CD1c-positive myeloid dendritic cell (primary cell): ENCODE data around the gene AGK.
"Not testable (repeated sequence)": the region's sequence is repeated elsewhere in the genome, so short reads cannot be mapped to it uniquely, and the experiment has no call there.

Experiments used
- DNase-seq: peaks from one replicate; pipeline ENCODE4 v3.0.0-alpha.2; 2016; ENCODE audit errors: extremely low spot score

Gene AGK

DNA sequence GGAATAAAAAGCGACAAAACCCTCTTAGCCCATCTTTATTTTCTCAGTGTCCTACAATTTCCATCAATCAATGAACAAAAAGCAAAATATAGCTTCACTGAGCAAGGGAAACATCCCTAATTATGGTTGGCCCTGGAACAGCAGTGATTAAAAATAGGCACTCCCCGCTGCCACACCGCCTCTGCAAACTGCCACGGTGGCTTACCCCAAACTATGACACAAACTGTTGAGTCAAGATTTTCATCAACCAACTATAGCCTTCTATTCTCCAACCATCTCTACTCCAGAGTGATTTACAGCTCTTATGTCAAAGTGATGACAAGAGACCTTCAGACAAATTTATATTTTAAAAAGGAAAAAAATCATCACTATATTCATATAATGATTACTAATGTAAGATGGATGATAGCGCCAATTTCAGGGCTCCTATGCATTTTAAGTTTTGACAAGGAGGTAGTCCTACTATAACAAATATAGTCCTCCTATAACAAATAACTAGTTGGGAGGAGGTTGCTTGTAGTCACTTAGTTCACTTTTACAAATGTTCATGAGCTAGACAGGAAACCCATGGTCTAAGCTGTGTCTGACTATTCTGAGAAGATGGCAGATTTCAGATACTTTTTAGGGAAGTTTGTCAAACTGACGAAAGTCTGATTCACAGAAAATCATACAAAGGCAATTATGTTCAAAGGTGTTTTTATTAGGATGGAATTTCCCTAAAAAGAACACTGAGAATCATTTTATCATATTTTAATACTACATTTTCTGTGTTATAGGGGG lies 124.4 kb downstream of the AGK start:
- DNase-seq, result peak; percentile 57

DNA sequence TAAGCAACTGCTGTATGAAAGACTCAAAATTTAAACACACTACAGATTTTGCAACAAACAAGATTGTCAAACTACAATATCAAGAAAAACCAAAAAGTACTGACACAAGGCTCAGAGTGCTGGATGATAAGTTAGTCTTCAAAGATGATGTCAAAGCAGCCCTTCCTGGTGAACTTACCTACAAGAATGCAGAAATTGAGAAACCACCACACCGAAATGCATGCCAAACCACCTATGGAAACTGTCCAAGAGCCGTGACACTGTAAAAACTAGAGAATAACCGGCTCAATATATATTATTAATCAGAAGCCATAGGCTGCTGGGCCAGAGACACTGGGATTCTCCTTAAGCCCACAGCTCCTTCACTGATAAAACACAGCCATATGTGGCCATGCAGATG lies 125.4 kb downstream of the AGK start:
- no peak for DNase-seq

DNA sequence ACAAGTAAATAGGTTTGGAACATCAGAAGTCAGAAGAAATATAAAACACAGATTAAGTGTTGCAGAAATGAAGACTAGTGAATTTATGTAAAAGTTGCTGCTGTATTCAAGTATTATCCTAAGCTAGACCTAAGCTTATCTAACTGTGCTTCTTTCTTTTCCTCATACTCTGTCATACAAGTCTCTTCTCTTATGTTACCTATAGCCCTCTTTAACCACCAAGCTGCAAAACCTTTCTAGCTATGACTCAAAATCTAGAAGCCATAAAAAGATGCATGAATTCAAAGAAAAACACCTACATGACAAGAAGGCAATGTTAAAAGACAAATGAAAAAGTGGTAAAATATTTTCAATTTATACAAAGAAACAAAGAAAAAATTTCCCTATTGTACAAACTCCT lies 127.8 kb downstream of the AGK start:
- DNase-seq, result no peak

DNA sequence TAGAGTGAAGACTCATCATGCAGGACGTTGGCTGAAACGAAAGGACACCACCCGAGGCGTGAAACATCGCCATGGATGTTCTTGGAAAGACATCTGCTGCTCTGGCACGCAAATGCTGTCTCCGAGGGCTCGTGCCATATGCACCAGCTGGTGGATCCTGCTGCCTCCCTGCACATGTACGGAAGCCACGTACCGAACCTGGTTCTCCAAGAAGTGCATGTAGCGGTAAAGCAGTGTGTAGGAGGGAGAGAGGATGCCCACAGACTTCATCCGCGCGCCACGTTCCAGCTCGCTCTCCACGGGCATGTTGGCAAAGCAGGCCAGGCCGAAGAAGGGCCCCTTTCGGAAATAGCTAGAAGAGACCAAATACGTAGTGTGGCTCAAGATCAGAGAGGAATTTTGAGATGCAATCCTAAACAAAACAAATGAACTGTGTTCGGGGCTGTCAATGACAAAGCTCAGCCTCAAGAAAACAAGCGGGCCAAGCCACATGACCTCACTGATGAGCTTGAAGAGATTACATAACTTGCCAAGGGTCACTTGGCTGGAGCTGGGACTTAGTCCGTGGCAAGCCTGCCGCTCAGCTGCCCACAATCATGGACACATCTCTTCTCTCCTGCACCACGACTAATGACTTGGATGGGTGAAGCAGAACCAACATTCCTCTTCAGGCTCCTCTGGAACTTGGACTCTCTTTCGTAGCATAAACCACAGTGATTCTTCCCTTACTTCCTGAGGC lies 134.2 kb downstream of the AGK start:
- DNase-seq, result no peak

DNA sequence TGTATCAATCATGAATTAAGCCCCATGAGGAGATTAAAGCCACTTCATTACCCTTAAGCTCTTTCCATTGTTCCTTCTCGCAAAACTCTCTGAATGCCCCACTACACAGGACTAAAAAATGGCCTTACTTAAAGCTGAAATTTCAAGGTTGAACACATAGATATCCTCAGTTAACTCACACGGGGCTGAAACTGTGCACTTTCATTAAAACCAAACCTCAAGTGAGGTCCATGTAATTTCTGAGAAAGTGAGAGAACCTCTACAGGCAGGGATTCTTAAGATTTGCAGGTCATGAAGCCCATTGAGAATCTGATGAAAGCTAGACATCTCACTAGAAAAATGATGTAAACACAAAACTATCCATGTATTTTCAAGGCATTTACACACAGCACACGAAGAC lies 134.9 kb downstream of the AGK start:
- DNase-seq, result no peak

DNA sequence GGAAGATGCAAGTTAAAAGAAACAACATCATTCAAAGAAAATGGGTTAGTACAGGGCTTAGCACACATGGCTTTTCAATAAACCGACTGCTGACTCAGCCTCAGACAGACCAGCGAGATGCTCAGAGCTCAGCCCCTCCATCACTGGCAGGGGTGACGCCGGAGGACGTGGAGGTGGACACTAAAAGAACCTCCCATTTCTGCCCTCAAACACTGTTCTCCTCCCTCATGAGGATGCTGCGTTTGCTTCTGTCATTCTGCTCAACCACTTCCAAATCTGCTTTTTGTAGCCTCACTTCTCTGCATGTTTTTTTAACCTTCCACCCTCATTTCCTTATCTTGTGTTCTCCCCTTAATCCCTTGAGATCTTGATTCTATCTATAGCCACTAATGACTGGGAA lies 135.5 kb downstream of the AGK start:
- DNase-seq, result no peak

DNA sequence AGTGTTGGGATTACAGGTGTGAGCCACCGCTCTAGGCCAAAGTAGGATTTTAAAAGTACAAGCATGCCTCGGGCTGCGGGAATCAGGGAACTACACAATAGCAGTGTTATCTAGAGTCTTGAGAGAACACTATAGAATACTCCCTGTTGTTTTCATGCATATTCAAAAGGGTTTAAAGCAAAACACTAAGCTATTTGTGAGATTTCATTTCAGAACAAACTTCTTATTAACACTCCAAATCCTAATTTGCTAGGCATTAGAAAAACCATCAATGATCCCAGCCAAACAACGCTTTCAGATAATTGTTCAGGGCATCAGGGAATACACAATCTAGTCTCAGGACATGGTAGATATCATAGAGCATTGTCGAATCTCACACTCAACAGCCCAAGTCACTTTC lies 136.8 kb downstream of the AGK start:
- DNase-seq, result no peak

DNA sequence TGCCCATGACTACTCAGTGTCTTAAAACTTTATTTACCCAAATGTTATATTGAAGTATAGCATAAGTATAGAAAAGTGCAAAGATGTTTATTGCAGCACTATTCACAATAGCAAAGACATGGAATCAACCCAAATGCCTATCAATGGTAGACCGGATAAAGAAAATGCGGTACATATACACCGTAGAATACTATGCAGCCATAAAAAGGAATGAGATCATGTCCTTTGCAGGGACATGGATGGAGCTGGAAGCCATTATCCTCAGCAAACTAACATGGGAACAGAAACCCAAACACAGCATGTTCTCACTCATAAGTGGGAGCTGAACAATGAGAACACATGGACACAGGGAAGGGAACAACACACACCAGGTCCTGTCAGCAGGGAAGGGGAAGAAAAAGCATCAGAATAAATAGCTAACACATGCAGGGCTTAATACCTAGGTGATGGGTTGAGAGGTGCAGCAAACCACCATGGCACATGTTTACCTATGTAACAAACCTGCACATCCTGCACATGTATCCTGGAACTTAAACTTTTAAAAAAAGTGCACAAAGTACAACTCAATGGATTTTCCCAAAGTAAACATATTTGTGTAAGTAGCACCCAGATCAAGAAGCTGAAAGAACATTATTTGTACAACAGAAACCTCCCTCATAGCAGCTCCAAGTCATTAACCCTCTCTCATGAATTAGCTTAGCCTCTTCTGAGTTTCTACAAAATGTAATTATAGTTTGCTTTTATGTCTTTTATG lies 138.0 kb downstream of the AGK start:
- DNase-seq, result not testable (repeated sequence)

DNA sequence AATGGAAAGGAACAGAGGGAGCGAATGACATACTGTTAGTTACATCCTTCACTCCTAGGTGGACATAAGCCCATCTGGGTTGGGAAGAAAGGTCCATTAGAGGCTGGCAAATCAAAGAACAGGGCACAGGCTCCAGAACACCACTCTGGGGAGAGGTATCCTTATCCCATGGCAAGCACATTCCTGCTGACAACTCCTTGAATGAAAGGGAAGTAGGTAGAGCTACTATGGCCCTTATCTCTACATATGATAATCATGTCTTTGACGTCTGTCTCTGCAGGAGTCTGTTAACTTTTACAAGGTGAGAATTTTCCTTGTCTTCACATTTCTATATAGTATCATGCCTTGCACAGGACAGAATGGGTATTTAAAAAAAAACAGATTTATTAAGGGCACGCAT lies 140.3 kb downstream of the AGK start:
- DNase-seq, result no peak

DNA sequence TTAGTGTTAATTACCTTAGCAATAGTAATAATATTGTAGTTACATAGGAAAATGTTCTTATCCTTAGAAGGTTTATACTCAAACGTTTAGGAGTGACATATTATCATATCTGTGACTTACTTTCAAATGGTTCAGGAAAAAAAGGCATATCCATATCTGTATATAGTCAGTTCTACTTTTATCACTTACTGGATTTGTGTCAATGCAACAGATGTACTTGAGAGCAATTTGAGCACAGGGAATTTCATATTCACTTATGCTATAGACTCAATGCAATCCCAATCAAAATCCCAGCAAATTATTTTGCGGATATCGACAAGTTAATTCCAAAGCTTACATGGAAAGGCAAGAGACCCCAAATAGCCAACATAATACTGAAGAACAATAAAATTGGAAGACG lies 140.8 kb downstream of the AGK start:
- DNase-seq, result no peak

DNA sequence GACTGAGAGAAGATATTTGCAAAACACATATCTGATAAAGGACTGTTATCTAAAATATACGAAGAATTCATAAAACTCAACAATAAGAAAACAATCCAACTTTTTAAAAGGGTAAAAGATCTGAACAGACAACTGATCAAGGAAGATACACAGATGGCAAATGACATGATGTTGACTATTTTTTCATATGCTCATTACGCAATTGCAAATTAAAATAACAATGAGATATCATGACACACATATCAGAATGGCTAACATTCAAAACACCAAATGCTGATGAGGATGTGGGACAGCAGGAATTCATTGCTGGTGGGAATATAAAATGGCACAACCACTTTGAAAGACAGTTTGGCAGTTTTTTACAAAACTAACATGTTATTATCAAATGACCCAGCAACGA lies 141.9 kb downstream of the AGK start:
- no peak for DNase-seq

DNA sequence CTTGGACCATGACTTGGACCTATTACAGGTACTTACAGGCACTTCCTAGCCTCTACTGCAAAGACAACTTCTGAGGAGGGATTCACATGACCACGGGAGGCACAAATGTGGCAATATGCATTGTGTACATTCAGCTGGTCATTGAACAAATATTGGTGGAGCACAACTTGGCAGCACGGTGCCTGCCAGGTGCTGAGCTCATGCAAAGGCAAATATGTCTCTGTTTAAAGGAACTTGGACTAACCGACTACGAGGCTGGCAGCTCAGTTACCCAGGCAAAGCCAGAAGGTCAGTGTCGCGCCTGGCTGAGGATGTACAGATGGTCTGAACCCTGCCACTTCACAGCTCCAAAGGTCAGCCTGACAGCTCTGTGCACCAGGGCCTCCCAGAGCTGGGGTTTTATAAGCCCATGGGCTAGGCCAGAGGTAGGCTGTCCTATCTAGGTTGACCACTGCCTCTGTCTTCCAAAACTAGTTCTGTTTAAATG lies 144.6 kb downstream of the AGK start:
- no peak for DNase-seq

DNA sequence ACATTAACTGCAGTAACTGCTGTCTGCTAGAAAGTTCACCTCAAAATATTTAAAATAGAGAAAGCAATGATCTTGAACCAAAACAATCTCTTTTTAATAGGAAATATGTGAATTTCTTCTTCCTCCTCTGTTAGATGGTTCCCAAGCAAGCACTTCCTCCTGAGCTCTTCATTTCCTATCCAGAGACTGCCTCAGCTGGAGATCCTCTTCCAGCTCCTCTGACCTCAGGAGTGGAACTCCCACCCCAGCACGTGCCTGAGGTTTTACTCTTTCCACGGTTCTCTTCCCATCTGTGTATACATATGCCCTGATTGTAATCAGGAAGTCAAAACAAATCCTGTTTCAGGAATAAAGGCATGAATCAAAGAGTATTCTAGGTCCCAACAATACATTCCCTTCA lies 145.1 kb downstream of the AGK start:
- DNase-seq, result peak; percentile 34

DNA sequence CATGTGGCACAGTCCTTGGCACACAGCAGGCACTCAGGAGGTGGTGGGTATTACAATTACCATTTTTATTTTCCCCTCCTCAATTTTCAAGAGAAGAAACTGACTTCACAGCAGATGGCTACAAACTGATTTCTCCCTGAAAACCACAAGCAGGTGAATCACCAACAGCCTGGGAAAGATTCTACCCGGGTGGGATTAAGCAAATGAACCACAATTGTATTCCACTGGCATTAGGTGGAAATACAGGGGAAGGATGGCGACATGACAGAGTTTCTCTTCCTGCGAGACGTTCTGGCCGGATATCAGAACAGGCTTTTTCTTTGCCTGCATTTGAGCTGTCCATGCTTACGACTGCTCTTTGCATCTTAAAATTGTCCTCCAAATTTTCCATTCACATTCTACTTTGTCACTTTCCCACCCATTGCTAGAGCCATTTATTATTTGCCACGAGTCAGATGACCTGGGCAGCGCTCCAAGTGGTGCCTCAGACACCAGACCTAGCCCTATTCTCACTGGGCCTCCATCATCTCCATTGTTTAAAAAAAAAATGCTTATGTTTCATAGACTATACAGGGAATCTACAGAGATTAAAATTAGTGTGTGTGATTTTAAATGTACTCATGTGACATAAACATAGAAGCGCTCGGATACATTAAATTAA lies 146.1 kb downstream of the AGK start:
- DNase-seq, result no peak

DNA sequence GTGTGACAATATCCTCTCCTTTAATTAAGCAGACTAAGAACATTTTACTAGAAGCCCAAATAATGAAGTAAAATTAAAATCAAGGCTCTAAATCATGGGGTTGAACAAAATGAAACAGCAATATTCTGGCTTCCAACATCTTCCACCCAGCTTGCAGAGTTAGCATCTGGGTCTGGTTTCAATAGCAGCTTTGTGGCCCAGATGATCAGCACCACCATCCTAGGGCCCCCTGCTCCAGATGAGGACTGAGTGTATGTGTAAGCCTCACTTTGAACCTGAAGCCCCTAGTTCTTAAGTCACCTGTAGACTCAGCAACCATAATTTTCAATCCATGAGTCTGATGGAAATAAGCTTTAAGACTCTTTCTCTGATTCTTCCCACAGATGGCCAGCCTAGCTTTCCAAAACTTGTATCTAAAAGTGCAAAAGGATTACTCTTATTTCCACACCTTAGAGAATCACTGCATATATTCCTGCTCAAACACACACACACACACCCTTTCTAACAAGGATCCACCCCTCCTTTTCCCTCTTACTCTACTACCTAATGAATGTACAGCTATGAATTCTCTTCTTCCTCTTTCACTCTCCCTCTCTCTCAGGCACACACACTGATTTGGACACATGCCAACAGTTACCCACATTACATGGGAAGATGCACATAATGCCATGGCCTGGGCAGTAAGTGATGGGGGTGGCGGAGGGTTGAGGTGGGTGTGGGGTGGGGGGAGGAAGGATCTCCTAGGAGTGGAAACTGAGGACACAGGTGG lies 147.2 kb downstream of the AGK start:
- DNase-seq, result no peak

DNA sequence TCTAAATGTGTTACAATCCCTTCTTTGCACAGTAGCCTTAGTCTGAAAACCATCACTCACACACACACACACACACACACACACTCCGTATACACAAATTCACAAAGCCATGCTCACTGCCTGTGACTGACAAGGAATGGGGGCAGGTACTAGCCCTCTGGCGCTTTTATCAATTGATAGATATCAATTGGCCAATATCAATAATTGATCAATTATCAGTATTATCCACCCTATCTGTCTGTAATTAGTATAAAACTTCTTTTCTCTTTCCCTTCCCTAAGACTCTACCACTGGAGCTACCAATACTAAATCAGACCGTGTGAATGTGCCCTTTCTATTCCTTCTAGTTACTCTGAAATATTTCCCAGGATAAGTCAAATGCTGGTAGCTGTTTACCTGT lies 148.7 kb downstream of the AGK start:
- no peak for DNase-seq

DNA sequence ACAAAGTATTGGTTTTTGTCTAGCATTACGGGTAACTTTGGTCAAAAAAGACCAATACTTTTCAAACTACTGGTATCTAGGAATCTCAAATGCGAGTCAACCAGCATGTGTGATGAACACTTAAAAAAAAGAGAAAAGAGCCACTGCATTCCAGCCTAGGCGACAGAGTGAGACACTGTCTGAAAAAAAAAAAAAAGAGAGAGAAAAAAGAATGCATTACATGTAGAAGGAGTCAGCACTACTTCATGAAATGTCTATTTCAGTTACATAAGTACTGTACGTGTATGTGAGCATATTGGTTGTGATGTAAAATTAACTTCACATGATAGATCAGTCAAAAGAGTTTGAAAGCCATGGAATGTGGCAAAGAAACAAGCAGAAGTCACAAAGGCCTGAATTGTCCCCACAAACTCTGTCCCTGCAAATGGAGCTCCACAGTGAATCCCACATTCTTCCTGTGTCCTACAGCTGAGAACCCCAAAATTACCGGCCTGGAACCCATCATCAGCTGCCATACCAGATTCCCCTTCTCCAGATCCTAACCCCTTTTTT lies 149.2 kb downstream of the AGK start:
- no peak for DNase-seq

DNA sequence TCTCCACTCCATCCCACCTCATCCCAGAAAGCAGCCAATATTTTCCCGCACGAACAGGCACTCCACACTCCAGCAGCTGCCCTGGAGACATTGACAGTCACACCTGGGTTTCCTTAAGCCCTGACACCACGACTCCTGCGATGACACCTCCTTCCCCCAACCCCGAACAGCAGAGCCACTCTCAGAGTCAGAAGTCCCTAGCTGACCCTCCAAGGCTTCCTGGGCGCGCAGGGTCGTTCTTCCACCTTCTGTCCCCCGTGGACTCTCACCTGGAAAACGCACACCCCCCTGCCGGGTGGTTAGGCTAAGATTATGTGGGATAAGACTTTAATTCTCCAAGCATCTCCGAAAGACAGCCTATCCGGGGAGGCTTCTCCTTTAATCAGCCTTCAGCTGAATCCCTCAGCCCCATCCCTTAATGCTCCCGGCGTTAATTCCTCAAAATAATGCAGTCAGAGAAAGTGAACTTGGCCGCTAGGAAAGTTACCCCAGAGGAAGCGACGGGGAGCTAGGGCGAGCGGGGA lies 149.7 kb downstream of the AGK start:
- peak; percentile 42 for DNase-seq

DNA sequence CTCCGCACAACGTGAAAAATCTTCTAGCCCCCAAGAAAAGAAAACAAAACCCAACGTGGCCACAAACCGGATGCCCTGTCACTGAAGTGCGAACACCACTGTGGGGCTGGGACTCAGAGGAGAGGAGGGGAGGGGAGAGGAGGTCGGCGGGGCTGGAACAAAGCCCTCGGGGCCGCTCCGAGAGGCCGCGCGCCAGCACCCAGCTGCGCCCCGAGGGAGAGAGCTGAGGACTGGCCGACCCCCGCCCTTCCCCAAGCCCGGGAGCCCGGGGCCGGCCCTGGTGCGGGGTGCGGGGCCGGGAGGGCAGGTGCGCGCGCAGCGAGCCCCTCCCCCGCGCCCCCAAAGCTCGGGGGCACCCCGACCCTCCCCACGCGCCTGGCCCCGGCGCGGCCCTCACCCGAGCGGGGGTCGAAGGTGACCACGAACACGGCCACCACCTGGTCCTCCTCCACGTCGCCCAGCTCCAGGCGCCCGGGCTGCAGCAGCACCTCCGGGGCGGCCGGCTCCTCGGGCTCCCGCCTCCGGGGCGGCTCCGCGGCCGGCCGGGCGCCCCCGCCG lies 150.4 kb downstream of the AGK start:
- DNase-seq, result peak; percentile 49

DNA sequence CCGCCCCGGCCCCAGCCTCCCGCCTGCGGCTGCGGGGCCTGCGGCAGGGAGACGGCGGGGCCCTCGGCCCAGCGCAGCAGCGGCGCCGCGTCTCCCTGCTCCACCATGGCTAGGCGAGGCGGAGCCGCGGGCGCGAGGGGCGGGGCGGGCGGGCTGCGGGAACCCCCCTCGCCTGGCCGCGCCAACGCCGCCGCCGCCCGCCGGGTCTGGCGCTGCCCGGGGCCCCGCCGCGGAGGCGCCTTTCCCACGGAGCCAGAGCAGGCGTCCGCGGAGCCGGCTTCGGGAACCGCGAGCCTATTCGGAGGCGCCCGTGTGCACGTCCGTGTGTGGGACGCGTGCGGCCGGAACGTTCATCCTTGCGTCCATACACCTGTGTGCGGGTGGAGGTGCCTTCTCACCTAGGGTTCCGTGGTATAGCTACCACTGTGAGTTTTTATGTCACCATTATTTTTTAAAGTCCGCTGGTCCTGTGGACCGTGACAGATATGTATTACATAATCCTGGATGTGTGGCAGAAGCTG lies 150.9 kb downstream of the AGK start, which contains the start of gene DENND11:
TSS of gene DENND11 (minus strand) at position 120 of the 521 bp plus-strand sequence. CDS start at position 107, 13 bp downstream.
- peak; percentile 70 for DNase-seq
